HepG2 (cell line): Measurements from ENCODE around the gene CST4. TPM values are rescaled to one million over a fixed set of nuclear protein-coding genes. Genes with fewer than 3 reads are reported as not detected.
A peak's percentile ranks its signal among the peaks of the same experiment; 100 is the strongest.

Experiments used
- CAMTA2 ChIP-seq: sonication (generic); formaldehyde crosslinking; IDR thresholded peaks from 2 replicates; pipeline ENCODE4 v1.4.0; 2020; ENCODE audit warnings: mild to moderate bottlenecking, missing genetic modification reagents, borderline replicate concordance
- CREM ChIP-seq, 2 experiments: sonication (generic) in 1 of 2; formaldehyde crosslinking in 1 of 2; IDR thresholded peaks; 2 replicates each; pipeline versions ENCODE4 v1.4.0 to v1.6.1; 2016 to 2020; ENCODE audit warnings: antibody characterized with exemption in 1 of 2, mild to moderate bottlenecking in 1 of 2, missing genetic modification reagents in 1 of 2
- GTF3A ChIP-seq: sonication (generic); formaldehyde crosslinking; conservative IDR thresholded peaks from 2 replicates; pipeline ENCODE4 v1.4.0; 2020; ENCODE audit warnings: mild to moderate bottlenecking, missing genetic modification reagents
- IRF2 ChIP-seq: IDR thresholded peaks from 2 replicates; pipeline ENCODE4 v1.6.1; 2018; ENCODE audit warnings: missing genetic modification reagents, missing compliant biosample characterization
- KDM2A ChIP-seq: sonication (generic); formaldehyde crosslinking; IDR thresholded peaks from 2 replicates; pipeline ENCODE4 v1.4.0; 2020; ENCODE audit warnings: low read depth, missing genetic modification reagents, borderline replicate concordance
- KLF13 ChIP-seq: sonication (generic); formaldehyde crosslinking; IDR thresholded peaks from 2 replicates; pipeline ENCODE4 v1.4.0; 2020; ENCODE audit warnings: mild to moderate bottlenecking, missing genetic modification reagents
- MAFG ChIP-seq: sonication (generic); formaldehyde crosslinking; IDR thresholded peaks from 2 replicates; pipeline ENCODE4 v1.5.1; 2020; ENCODE audit warnings: mild to moderate bottlenecking, missing genetic modification reagents
- MLXIP ChIP-seq: sonication (generic); formaldehyde crosslinking; IDR thresholded peaks from 2 replicates; pipeline ENCODE4 v1.9.0; 2021; ENCODE audit warnings: missing genetic modification reagents, borderline replicate concordance
- MTA3 ChIP-seq: sonication (generic); formaldehyde crosslinking; IDR thresholded peaks from 2 replicates; pipeline ENCODE4 v1.4.0; 2020; ENCODE audit warnings: missing genetic modification reagents
- PPARG ChIP-seq: conservative IDR thresholded peaks from 2 replicates; pipeline ENCODE4 v1.6.1; 2016; ENCODE audit warnings: missing biosample characterization, missing genetic modification reagents
- RNF219 ChIP-seq: sonication (generic); formaldehyde crosslinking; IDR thresholded peaks from 2 replicates; pipeline ENCODE4 v1.5.0; 2020; ENCODE audit warnings: mild to moderate bottlenecking, missing genetic modification reagents
- RXRA ChIP-seq: sonication (generic); formaldehyde crosslinking; IDR thresholded peaks from 2 replicates; pipeline ENCODE4 v1.5.1; 2020; ENCODE audit warnings: missing genetic modification reagents
- SATB2 ChIP-seq: sonication (generic); formaldehyde crosslinking; IDR thresholded peaks from 2 replicates; pipeline ENCODE4 v1.5.0; 2020; ENCODE audit warnings: missing genetic modification reagents
- SIN3A ChIP-seq: IDR thresholded peaks from 2 replicates; pipeline ENCODE4 v1.6.1; 2011; ENCODE audit warnings: low read depth, mild to moderate bottlenecking, control low read depth, low read length, borderline replicate concordance
- SMAD1 ChIP-seq: sonication (generic); formaldehyde crosslinking; IDR thresholded peaks from 2 replicates; pipeline ENCODE4 v1.4.0; 2020; ENCODE audit warnings: missing genetic modification reagents, low read depth, mild to moderate bottlenecking, borderline replicate concordance
- SNAI1 ChIP-seq: sonication (generic); formaldehyde crosslinking; IDR thresholded peaks from 2 replicates; pipeline ENCODE4 v1.5.0; 2020; ENCODE audit warnings: mild to moderate bottlenecking, missing genetic modification reagents, borderline replicate concordance
- SSRP1 ChIP-seq: IDR thresholded peaks from 2 replicates; pipeline ENCODE4 v1.6.1; 2016; ENCODE audit warnings: control low read depth
- SUZ12 ChIP-seq: fragments of 150-350 bp; IDR thresholded peaks from 2 replicates; pipeline ENCODE4 v1.6.1; 2014; ENCODE audit warnings: low read depth, low read length
- ZFP41 ChIP-seq: sonication (generic); formaldehyde crosslinking; IDR thresholded peaks from 2 replicates; pipeline ENCODE4 v1.4.0; 2020; ENCODE audit warnings: mild to moderate bottlenecking, missing genetic modification reagents, borderline replicate concordance
- ZNF614 ChIP-seq: IDR thresholded peaks from 2 replicates; pipeline ENCODE4 v1.6.1; 2018; ENCODE audit warnings: missing biosample characterization, missing genetic modification reagents, inconsistent platforms, borderline replicate concordance
- ZNF704 ChIP-seq: sonication (generic); formaldehyde crosslinking; IDR thresholded peaks from 2 replicates; pipeline ENCODE4 v1.8.1; 2023; ENCODE audit warnings: mild to moderate bottlenecking, inconsistent platforms, moderate library complexity, missing genetic modification reagents, borderline replicate concordance
- ZSCAN12 ChIP-seq: sonication (generic); formaldehyde crosslinking; IDR thresholded peaks from 2 replicates; pipeline ENCODE4 v1.9.0; 2021; ENCODE audit warnings: mild to moderate bottlenecking, missing genetic modification reagents
- polyA plus RNA-seq, 8 experiments: library from polyadenylated mRNA; depleted of rRNA in 3 of 8; stranded (reverse) in 7 of 8; unstranded in 1 of 8; fragments of >200 nt; fragmentation: Illumina TruSeq in 4 of 8; extraction: Trizol in 4 of 8; gene quantifications; 2 replicates each; pipeline versions ENCODE4 v1.2.1 to v1.2.3, GENCODE V29; 2011 to 2016; ENCODE audit warnings: low read depth in 4 of 8, missing spikeins in 1 of 8, mixed read lengths in 1 of 8; ENCODE audit not compliant: insufficient read depth in 1 of 8
- total RNA-seq, 5 experiments: library from RNA; depleted of rRNA; stranded (reverse); fragments of >200 nt; fragmentation: Illumina TruSeq; extraction: Trizol; gene quantifications; 2 replicates each; pipeline ENCODE4 v1.2.3, GENCODE V29; 2016; ENCODE audit warnings: low read depth in 1 of 5

The CST4 gene
- total and polyA plus RNA-seq, 2 of the 13 experiments (the other 11 are each of a cell fraction or from before 2014, with no cell fraction given), result not detected

GRCh38 chr20:23637282-23638221, 51.3 kb downstream of the CST4 start, which contains the start of gene CST3 (continued):
- peak; percentile 25; the same call in 1 of the 2 replicates for TF ChIP-seq RXRA
- peak; percentile 62; the same call in 1 of the 2 replicates for TF ChIP-seq MAFG (CRISPR knock-in tag)
- no peak; the same call in 1 of the 2 replicates for TF ChIP-seq RNF219 (CRISPR knock-in tag)
- no peak for TF ChIP-seq SUZ12
- no peak; the same call in 1 of the 2 replicates for TF ChIP-seq ZNF704
- no peak for TF ChIP-seq CREM (IDR thresholded peaks at IDR 0.05)
- TF ChIP-seq CREM (CRISPR knock-in tag; IDR thresholded peaks at IDR 0.05), result peak; percentile 31; the same call in 1 of the 2 replicates
- peak; percentile 77; the same call in 1 of the 2 replicates for TF ChIP-seq ZSCAN12
- TF ChIP-seq GTF3A (CRISPR knock-in tag), result peak; percentile 29; the same call in 1 of the 2 replicates
- 0 out of 2 replicates have a peak, but pooled peaks have one; percentile 51 for TF ChIP-seq SATB2 (CRISPR knock-in tag)
- no peak for TF ChIP-seq SNAI1
- peak; percentile 79; the same call in 1 of the 2 replicates for TF ChIP-seq KLF13 (CRISPR knock-in tag)
- TF ChIP-seq IRF2, result no peak; the same call in none of the 2 replicates
- TF ChIP-seq SSRP1 (CRISPR knock-in tag), result peak; percentile 52; the same call in 1 of the 2 replicates
- TF ChIP-seq CAMTA2 (CRISPR knock-in tag), result peak; percentile 93
- no peak for TF ChIP-seq PPARG (CRISPR knock-in tag)
- 0 out of 2 replicates have a peak, but pooled peaks have one; percentile 62 for TF ChIP-seq ZNF614 (CRISPR knock-in tag)
- TF ChIP-seq MLXIP (CRISPR knock-in tag), result peak; percentile 87; the same call in 1 of the 2 replicates
- TF ChIP-seq SMAD1, result no peak; the same call in 1 of the 2 replicates
- TF ChIP-seq MTA3 (CRISPR knock-in tag), result no peak
- TF ChIP-seq KDM2A (CRISPR knock-in tag), result peak; percentile 71
- TF ChIP-seq SIN3A, result peak; percentile 91; the same call in 1 of the 2 replicates
- peak; percentile 62; the same call in 1 of the 2 replicates for TF ChIP-seq ZFP41 (CRISPR knock-in tag)
